GF-D8 (cell line): Measurements from ENCODE around the gene NXPE3.

Experiments
- DNase-seq: peaks from one replicate; lab custom pipeline; 2025; lab: John Stamatoyannopoulos, UW

Gene NXPE3

GRCh38 chr3:101829437-101829830 is 50.4 kb downstream of the NXPE3 start:
- no peak for DNase-seq

DNA sequence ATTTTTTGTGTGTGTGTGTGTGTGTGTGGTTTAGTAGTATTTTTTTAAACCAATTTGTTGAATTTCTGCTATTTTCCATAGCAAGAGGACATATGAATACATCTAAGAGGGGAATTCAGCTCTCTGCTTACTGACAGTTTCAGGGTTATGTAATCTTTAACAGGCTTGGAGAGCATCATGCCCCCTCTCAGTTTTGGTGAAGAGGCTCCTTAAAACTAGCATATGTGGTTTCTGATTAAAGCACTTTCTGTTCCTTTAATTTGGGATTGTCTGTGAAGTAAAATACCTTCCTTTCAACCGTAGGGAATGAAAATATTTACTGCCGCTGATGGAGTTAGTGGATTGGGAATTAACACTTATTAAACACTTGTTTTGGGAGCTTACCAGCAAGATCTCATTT is 50.9 kb downstream of the NXPE3 start:
- no peak for DNase-seq

DNA sequence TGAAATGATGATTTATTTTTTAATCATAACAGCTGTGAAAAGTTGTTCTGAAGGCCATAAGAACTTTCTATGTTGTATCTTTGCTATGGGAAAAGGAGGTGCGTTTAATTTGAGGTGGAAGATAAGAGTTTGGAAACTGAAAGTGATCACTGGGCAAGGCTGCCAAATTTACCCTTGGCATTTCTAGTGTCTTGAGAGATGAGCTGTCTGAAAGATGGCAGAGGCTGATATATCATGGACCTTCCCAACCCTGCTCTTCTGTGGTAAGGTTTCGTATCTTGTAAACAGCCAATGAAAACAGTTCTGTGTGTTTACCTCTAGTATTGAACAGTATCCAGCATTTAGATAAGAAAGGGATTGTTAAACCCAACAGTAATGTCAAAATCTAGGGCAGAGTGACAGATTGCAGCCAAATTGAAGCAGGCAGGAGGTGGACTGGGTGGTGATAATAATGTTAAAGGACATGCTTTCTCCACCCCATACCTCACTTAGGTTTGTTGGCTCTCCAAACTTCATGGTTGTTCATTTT is 54.5 kb downstream of the NXPE3 start:
- DNase-seq = no peak

GRCh38 chr3:101835676-101836075 is 56.7 kb downstream of the NXPE3 start:
- no peak for DNase-seq

GRCh38 chr3:101836160-101836559 is 57.1 kb downstream of the NXPE3 start:
- DNase-seq = no peak

GRCh38 chr3:101836652-101837598 is 57.9 kb downstream of the NXPE3 start:
- peak; percentile 65 for DNase-seq

DNA sequence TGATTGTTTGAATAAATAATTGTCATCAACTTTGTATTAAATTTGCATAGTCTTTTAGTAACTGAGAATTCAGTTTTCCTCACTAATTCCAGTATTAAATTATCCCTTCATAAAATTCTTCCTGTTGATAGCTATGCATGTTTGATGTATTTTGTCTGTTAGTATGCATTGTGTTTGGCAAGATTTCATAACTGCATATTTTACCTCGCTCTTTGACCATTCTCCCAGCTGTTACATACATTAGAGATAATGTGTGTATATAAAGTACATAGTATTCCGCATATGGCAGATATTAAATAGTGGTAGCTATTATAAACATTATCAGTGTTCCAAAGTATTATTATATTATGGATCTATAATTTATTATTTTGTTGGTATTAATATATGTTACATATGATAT is 59.7 kb downstream of the NXPE3 start:
- DNase-seq = no peak

GRCh38 chr3:101840066-101840465 is 61.1 kb downstream of the NXPE3 start:
- no peak for DNase-seq

DNA sequence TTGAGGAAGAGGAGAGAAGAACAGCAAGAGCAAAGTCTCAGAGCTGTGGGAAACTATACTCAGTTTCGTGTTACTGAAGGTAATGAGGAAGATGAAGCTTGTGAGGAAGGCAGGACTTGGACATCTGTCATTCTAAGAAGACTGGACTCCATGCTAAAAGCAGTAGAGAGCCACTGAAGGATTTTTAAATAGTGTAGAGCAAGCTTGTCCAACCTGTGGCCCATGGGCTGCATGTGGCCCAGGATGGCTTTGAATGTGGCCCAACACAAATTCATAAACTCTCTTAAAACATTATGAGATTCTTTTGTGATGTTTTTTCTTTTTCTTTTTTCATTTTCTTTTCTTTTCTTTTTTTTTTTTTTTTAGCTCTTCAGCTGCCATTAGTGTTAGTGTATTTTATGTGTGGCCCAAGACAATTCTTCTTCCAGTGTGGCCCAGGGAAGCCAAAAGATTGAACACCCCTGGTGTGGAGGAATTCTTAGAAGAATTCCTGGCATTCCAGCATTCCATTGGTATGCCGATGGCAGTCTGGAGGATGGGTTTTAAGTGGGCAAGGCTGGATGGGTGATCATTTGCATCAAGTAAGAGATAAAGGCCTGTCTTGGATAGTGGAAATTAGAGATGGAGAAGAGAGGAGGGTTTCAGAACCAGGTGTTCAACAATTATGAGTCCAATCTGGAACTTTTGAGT is 63.4 kb downstream of the NXPE3 start:
- no peak for DNase-seq

DNA sequence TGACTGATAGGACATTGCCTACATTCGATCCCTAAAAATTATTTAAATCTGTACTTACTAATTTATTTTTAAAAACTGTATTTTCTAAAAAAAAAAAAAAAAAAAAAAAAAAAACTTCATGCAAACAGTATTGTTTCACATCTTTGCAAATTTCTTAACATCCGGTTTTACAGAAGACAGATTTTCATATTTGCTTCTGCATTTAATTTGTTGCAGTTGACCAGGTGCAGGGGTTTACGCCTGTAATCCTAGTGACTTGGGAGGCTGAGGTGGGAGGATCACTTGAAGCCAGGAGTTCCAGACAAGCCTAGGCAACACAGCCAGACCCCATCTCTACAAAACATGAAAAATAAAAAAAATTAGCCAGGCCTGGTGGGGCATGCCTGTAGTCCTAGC is 63.9 kb downstream of the NXPE3 start:
- DNase-seq = no peak

- no peak for DNase-seq
Measured at GRCh38 chr3:101845425-101845824, 66.4 kb downstream of the NXPE3 start.

DNA sequence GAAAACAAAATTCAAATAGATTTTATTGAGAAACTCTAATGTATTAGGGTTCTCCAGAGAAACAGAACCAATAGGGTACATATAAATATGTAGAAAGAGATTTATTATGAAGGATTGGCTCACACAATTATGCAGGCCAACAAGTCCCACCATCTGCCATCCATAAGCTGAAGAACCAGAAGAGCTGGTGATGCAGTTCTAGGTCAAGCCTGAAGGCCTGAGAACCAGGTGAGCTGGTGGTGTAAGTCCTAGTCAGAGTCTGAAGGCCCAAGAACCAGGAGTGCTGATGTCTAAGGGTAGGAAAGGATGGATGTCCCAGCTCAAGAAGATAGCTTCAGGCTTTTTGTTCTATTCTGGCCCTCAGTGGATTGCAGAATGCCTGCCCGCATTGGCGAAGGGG is 67.7 kb downstream of the NXPE3 start:
- DNase-seq = no peak

GRCh38 chr3:101847328-101847727 is 68.3 kb downstream of the NXPE3 start:
- DNase-seq = peak; percentile 39

DNA sequence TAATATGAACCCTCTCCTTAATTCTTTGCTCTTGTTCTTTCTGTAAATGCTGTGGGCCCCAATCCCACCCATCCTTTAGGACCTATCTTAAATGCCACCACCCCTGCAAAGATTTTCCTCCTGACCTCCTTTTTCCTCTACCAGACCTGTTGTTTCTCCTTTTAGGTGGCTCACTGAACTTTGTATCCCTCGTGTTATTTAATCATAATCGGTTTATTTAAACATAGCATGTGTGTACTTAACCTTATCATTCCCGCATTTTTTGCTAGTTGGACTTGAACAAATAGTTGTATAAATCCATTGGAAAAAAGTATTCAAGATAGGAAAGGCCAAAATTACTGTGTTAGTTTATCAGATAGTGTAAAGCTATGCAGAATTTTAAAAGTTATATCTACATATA is 69.3 kb downstream of the NXPE3 start:
- DNase-seq = no peak

DNA sequence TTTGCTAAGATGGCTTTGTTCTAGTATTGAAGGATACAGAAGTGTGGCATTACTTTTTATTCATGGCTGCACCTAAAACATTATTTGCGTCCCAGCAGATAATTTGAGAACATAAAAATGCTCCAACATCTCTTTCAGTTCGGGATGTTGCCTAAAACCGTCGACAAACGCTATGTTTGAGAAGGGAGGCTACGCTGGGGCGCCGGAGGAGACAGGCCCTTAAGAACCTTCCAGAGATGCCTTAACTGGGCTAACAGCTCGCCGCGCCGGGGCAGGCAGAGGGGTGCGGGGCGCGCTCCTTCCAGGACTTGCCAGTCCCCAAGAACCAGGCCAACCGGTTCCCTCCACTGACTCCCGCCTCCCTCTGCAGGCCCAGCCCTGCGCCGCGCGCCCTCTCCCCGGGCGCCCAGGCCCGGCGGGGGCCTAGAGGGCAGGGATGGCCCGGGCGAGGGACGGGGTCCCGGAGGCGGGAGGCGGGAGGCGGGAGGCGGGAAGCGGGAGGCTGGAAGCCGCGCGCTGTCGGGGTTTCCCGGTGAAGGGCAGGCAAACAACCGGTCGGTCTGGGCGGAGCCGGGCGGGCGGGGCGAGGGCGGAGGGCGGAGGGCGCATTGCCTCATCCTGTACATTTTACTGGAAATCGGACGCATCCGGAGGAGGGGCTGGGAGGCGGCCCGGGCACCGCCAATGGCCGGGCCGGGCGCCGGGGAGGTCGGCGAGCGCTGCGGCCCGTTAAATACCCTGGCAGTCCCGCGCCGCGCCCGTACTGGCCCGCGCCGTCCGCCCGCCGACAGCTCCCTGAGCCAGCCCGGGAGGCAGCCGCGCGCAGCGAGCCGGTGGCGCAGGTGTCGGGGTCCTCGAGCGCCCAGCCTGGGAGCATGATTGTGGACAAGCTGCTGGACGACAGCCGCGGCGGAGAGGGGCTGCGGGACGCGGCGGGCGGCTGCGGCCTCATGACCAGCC is 70.0 kb downstream of the NXPE3 start, which contains the start of gene NFKBIZ:
Gene NFKBIZ, plus strand, starts transcription at position 761 of the 960 bp plus-strand sequence. Its CDS starts 115 bp downstream, at position 876.
- peak; percentile 59 for DNase-seq

DNA sequence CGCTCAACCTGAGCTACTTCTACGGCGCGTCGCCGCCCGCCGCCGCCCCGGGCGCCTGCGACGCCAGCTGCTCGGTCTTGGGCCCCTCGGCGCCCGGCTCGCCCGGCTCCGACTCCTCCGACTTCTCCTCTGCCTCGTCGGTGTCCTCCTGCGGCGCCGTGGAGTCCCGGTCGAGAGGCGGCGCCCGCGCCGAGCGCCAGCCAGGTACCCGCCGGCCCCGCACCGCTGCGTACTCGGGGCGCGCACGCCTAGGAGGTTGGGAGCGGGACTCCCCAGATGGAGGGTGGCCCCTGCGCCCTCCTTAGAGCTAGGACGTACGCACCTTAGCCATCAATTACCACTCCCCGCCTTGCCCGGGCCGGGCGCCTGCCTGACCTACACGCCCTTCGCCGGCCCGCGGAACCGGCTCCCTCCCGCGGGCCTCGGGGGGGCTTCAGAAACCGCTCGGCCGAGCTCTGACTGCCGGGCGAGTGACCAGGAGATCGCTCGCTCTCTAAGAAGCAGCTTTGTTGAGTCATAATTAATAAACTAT is 70.8 kb downstream of the NXPE3 start:
- peak; percentile 20 for DNase-seq

DNA sequence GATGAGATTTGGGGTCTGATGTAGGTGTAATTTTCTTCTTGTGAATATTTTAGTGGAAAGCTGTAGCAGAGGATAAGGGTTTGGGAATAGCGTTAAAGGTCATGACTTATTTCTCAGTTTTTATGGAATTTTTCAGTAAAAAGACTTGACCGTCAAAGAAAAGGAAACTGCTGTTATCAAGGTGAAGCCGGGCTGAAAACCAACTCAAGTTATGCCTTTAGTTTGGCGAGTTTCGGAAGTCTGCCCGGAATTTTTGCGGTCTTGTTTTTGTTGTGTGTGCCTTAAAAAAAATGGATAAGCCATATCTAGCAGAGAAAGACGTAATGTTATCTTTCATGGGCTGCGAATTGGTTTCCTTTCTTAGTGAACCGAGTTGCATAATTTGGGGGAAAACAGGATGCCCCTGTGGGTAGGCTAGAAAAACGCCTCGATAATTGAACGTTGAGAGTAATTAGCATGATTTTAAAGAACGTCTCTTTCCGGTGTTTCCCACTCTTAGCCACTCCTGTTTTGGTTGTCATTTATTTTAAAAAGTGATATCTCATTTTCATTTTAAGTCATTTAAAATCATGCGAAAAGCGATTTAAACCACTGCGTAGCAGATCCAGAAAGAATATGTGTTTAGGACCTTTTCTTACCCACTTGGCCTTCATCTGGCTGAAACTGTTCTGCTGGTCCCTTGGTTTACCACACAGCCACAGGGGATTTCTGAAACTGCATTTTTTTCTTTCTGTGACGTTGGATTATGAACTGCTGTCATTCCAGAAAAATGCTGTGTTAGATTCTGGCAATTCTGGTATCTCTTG is 71.4 kb downstream of the NXPE3 start:
- DNase-seq = peak; percentile 62

GRCh38 chr3:101851072-101851770 is 72.2 kb downstream of the NXPE3 start:
- DNase-seq = no peak

GRCh38 chr3:101851850-101852714 is 73.1 kb downstream of the NXPE3 start:
- DNase-seq = no peak
